Measurements from ENCODE around the gene MAL.

The MAL gene

GRCh38 chr2:94996305-94997100, 29.0 kb upstream of the MAL start:
- DNase-seq, result no peak

- DNase-seq, result no peak
These were observed 27.3 kb upstream of the MAL start for GRCh38 chr2:94997981-94998930.

- no peak for DNase-seq
These were observed 26.1 kb upstream of the MAL start for GRCh38 chr2:94999431-94999883.

GRCh38 chr2:95001051-95001562, 24.4 kb upstream of the MAL start:
- no peak for DNase-seq

GRCh38 chr2:95001701-95002100, 23.8 kb upstream of the MAL start:
- DNase-seq, result no peak

GRCh38 chr2:95002498-95002897, 23.0 kb upstream of the MAL start:
- DNase-seq, result no peak

- no peak for DNase-seq
These were observed 21.2 kb upstream of the MAL start for GRCh38 chr2:95004287-95004686.

- no peak for DNase-seq
These were observed 20.8 kb upstream of the MAL start for GRCh38 chr2:95004711-95005110.

GRCh38 chr2:95005726-95006125, 19.8 kb upstream of the MAL start:
- DNase-seq, result no peak

- DNase-seq, result no peak
These were observed 18.9 kb upstream of the MAL start for GRCh38 chr2:95006588-95006987.

GRCh38 chr2:95007031-95007609, 18.4 kb upstream of the MAL start:
- no peak for DNase-seq

GRCh38 chr2:95007822-95008221, 17.7 kb upstream of the MAL start:
- no peak for DNase-seq

GRCh38 chr2:95008306-95008705, 17.2 kb upstream of the MAL start:
- no peak for DNase-seq

GRCh38 chr2:95008996-95009395, 16.5 kb upstream of the MAL start:
- no peak for DNase-seq

- no peak for DNase-seq
These were observed 16.1 kb upstream of the MAL start for GRCh38 chr2:95009412-95009811.

GRCh38 chr2:95010126-95010525, 15.4 kb upstream of the MAL start:
- no peak for DNase-seq

- no peak for DNase-seq
These were observed 14.8 kb upstream of the MAL start for GRCh38 chr2:95010718-95011117.

GRCh38 chr2:95012881-95013550, 12.5 kb upstream of the MAL start:
- DNase-seq, result no peak

GRCh38 chr2:95013726-95014125, 11.8 kb upstream of the MAL start:
- no peak for DNase-seq

- DNase-seq, result no peak
These were observed 11.3 kb upstream of the MAL start for GRCh38 chr2:95014126-95014708.

GRCh38 chr2:95015261-95015912, 10.1 kb upstream of the MAL start:
- no peak for DNase-seq

GRCh38 chr2:95016616-95017015, 8.9 kb upstream of the MAL start:
- DNase-seq, result no peak

Data from activated CD4-positive, CD25-positive, alpha-beta regulatory T cell (primary cell).